ENCODE results near the gene VCP. TPM values are rescaled to one million over a fixed set of nuclear protein-coding genes. Genes with fewer than 3 reads are reported as not detected.
"Not testable (repeated sequence)": the region's sequence is repeated elsewhere in the genome, so short reads cannot be mapped to it uniquely, and the experiment has no call there.

The VCP gene
- polyA plus RNA-seq, 1 donor: 172 TPM

DNA sequence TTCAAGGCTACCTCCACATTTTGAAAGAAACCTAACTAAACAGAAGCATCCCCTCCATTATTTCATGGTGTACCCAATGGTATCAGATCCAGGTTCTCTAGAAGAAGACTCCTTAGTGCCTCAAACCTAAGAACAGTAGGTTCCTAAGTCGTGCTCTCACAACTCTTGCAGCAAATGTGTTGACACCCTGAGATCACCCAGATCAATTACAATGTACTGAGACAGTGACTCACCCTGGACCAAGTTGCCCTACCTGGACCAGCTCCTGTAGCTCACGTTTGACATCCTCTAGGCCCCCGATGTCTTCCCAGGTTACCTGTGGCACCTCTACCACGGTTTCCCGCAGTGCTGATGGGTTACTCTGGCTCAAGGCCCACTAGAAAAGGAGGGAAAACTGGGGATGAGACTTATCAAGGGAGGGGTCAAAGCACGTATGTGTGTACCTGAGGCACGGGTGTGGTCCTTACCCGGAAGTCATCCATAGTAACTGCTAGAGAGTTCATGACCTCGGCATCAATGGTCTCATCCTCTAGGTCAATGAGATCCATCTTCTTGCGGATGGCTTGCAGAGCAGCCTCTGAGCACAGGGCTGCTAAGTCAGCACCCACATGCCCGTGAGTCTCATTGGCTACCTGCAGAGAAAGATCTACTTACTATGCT lies 11.7 kb downstream of the VCP start:
- no peak for DNase-seq (ENCODE audit: low read depth)

DNA sequence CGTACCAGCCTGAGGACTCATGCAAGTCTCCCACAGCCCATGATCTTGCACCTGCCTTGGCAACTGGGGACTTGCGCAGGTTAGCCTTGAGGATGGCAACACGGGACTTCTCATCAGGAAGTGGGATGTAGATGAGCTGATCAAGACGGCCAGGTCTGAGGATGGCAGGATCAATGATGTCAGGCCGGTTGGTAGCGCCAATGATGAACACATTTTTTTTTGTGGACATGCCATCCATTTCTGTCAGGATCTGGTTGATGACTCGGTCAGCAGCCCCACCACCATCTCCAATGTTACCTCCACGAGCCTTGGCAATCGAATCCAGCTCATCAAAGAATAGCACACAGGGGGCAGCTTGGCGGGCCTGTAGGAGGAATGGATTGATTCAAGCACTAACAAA lies 13.0 kb downstream of the VCP start:
- DNase-seq (ENCODE audit: low read depth): no peak

DNA sequence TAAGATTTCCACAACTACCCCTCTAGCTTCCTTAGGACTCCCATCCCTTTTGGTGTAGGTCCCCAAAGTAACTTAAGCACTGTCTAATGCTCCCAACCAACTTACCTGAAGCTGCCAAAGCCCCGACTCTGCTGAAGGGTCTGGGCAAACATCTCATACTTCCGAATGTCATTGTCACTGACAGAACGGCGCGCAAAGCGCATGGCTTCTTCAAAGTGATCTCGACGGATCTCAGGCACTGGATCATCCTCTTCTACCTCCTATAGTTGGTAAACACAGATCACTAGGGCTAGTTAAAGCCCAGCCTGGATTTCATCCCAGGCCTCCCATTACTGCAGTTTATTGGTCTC lies 15.2 kb downstream of the VCP start:
- no peak for DNase-seq (ENCODE audit: low read depth)

DNA sequence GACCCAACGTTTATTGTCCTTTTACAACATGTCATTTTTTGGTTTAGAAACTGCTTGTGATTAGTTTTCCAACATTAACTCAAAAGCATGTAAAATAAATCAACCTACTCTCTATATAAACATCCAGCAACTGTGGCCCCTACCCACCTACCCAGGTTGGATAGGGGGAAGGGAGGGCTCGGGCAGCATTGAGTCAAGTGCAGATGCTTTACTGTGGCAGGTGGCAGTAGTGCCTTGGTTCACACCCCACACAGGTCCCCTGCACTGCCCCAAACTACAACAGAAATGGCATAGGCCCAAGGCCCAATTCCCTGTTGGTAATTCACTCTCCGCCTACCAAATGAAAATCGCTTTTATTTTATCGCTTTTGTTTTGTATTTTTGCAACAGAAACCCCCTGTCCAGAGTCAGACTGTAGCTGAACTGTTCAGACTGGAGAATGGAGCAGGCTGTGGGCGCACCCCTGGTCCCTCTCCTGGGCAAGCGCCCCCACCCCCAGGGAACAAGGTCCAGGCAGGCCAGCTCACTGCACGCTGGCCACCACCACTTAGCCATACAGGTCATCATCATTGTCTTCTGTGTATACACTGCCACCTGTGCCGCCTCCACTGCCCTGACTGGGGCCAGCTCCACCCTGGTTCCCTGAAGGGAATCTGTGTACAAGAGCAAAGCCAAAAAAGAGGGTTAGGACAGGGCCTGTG lies 15.7 kb downstream of the VCP start:
- no peak for DNase-seq (ENCODE audit: low read depth)

DNA sequence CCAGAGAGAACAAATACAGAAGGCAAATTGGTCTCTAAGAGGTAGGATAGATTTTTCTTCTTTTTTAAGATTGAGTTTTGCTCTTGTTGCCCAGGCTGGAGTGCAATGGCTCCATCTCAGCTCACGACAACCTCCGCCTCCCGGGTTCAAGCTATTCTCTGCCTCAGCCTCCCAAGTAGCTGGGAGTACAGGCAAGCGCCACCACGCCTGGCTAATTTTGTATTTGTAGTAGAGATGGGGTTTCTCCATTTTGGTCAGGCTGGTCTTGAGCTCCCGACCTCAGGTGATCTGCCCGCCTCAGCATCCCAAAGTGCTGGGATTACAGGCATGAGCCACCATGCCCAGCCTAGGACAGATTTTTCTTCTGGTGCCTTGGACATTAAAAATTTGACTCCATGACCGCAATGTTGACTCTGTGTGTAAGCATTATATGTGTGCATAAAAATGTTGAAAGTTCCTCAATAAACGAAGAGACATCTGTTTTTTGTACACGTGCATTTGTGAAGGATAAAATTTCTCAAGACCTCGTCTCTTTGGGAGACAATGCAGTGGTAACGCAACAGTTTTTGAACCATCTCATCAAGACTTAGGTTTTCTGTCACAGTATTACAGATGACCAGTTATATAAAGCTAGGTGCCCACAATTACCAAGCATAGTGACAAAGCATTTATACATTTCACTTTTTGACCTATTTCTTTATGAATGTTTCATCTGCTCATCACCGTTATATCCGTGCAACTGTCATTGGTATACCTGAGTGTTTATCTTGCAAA lies 17.4 kb downstream of the VCP start:
- DNase-seq (ENCODE audit: low read depth): no peak

DNA sequence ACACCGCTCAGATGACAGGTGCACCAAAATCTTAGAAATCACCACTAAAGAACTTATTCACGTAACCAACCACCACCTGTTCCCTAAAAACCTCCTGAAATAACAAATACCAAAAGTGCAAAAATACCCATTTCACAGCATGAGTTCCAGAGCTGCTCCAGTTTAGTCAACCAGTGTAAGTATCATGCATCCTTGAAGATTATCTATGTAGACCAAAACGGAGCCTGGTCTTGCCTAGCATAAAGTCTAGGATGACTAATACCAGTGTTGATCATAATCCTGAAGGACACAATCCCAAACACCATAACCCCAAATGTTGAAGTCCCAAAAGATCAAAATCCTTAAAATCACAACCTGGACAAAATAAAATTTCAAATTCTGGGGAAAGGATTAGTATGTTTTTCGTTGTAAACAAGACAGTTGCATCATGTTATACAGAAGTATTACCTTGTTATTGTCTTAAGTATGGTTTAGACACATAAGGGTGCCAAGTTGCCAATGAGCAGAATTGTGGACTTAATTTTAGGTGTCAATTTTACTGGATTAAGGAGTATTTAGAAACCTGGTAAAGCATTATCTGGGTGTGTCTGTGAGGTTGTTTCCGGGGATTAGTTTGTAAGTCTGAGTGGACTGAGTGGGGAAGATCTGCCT lies 18.1 kb downstream of the VCP start:
- DNase-seq (ENCODE audit: low read depth): no peak

DNA sequence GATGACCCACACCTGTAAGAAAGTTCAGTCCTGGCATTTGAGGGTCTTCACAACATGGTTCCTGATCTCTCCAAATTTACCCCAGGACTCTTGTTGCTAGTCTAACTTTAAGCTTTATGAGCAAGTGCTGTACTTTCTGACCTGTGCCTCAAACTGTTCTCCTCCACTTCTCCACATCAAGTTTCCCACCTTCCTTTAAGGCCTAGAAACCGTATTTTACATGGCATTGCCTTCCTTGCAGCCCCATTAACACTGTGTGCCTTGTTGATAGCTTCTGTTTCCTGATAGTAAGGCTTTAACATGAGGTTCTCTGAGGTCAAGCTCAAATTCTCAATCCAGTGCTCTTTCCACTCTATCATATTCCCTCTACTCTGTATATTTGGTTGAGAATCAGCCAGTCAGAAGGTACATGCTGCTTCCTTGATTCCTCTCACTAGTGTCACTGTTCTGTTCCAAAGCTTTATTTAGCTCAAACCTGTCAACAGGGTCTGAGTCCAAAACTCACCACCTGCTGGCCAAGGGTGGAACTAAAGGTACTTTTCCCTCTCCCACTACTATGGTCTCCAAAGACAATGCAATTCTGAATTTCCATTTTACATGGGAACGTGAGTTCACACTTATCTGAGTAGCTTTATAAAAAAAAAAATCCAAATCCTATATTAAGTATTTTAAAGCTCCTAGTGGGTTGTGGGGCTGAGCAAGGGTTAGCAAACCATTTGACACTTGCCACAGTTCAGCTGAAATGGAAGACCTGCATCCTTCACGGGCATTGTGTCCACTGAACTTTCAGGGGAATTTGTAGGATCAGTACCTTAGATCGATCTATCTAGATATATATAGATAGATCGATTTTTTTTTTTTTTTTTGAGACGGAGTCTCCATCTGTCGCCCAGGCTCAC lies 21.1 kb downstream of the VCP start:
- no peak for DNase-seq (ENCODE audit: low read depth)

DNA sequence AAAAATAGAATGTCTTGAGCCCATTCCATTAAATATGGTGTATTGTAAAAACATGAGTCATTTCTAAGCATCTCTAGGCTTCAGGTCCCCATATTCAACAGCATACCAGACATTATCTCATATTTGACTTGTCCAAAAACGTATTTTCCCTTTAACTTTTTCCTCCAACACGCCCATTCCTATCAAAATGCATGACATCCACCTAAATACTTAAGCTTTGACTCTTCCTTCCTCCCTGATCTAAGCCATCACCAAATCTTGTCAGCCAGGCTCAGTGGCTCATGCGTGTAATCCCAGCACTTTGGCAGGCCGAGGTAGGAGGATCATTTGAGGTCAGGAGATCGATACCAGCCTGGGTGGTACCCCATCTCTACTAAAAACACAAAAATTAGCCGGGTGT lies 23.9 kb downstream of the VCP start:
- no peak for DNase-seq (ENCODE audit: low read depth)

DNA sequence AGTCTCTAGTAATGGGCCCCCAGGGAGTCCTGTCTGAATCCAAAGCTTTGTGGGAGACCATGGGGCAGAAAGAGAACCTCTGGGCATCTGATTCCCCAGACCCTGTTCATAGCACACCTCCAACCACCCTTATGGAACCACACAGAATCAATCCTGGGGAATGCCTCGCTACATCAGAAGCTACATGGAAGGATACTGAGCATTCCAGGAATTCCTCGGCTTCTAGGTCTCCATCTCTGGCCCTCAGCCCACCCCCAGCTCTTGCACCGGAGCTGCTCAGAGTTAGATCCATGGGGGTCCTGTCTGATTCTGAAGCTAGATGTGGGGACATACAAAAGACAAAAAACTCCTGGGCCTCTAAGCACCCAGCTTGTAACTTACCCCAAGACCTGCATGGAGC lies 28.4 kb downstream of the VCP start:
- no peak for DNase-seq (ENCODE audit: low read depth)

DNA sequence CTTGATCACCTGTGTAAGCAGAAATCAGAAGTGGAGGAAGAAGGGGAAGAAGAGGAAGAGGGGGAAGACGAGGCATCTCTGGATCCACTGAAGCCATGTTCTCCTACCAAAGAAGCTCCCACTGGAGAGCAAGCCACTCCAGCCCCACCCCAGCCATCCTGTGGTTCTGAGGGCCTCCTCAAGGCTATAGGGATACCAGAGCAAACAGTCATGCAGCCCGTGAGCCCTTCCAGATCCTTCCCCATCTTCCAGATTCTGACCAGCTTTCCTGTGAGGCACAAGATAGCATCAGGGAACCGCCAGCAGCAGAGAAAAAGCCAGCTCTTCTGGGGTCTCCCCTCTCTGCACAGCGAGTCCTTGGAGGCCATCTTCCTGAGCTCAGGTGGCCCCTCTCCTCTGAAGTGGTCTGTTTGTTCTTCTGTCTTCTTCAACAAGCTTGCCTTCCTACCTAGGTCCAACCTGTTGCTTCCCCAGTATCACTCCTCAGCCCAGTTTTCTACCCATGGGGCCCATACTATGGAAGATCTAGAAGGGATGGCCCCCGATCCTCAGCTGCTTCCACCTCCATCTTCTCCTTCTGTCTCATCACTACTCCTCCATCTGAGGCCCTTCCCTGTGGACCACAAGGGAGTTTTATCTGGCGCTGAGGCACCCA lies 29.4 kb downstream of the VCP start:
- DNase-seq (ENCODE audit: low read depth): no peak

DNA sequence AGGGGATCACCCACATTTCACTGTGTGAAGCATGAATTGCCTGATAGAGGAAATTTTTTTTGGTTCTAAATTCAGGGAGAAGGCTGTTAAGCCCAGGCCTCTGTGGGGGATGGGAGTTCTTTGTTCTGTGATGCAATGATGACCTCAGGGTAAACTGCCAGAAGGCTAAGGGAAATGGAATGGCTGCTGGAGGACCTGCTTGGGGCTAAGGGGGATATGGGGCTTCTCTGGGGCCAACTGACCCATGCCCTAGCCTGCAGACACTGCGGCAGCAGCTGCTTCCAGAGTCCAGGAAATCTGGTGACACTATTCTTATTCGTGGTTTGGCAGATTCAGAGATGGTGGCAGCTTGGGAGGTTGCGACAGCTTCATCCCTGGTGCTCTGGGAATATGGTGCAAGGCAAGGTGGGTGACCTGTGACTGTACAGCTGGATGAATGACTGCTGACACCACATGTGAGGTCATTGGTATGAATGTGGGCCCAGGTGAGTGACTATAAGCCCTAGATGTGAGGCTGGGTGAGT lies 30.3 kb downstream of the VCP start:
- no peak for DNase-seq (ENCODE audit: low read depth)

DNA sequence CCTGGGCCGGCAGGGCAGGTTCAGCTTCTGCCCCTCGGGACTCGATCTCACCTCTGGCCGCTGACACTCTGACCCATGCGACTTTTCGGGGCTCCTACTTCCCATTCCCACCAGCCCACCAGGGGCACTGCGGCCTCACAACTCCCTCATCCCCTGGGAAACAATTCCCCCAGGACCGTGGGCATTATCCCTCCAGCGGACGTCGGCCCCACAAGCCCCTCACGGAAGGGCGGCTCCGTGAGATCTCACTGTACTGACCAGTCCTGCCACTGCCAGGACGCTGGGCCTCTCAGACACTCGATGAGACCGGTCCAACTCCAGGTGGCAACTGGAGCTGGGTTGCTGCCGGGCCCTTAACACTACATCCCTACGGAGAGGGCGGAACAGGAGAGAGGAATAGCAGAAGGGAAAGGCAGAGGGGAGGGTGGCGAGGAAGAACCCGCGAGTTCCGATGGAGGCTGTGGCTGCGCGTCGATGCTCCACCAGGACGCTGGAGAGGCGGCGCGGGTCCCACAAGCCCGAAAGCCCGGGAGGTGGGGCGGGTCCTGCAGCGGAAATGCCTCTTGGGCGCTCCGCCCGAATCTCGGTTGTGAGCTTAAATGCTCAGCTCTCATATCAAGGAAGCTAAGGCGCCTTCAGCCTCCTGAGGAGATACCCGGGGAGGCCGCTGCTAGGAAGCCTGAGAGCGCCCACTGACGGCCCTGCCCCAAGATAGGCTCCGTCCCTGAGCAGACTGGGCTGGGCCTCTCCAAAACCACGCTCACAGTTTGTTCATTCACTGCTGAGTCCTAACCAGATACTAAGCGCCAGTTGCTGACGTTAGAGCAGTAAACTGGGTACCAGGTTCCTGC lies 36.3 kb downstream of the VCP start:
- DNase-seq (ENCODE audit: low read depth): no peak

DNA sequence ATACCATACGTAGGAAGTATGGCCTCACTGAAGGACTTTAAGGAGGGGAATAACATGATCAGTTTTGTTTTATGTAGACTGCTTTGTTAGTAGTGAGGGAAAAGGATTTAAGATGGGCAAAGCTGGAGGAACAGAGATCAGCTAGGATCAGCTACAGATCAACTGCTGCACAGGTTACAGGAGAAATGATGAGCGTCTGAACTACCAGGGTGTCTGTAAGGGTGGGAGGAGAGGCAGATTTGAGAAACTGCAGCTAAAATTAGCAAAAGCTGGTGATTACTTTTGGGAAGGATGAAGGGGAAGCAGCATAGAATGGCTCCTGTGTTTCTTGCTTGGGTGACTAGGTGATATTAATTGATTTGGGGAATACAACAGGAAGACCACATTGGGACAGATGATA lies 39.3 kb downstream of the VCP start:
- no peak for DNase-seq (ENCODE audit: low read depth)

DNA sequence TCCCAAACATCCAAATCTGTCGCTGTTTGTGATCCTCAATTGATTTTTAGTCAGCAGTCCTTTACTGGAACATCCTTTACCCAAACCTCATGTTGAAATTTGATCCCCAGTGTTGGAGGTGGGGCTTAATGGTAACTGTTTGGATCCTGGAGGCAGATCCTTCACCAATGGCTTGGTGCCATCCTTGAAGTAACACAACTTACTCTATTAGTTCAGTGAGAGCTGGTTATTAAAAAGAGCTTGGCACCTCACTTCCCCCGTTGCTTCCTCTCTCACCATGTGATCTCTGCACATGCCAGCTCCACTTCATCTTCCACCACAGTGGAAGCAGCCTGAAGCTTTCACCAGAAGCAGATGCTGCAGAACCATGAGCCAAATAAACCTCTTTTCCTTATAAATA lies 42.6 kb downstream of the VCP start:
- no peak for DNase-seq (ENCODE audit: low read depth)

DNA sequence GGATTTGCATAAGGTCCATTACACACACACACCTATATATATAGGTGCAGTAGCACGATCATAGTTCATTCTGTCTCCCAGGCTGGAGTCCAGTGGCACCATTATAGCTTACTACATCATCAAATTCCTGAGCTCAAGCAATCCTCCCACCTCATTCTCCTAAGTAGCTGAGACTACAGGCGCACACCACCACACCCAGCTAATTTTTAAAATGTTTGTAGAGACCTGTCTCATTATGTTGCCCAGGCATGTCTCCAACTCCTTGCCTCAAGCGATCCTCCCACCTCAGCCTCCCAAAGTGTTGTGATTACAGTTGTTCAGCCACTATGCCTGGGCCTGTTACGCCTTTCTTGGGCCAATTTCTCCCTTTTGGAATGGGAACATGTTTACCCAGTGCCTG lies 43.2 kb downstream of the VCP start:
- DNase-seq (ENCODE audit: low read depth): no peak

DNA sequence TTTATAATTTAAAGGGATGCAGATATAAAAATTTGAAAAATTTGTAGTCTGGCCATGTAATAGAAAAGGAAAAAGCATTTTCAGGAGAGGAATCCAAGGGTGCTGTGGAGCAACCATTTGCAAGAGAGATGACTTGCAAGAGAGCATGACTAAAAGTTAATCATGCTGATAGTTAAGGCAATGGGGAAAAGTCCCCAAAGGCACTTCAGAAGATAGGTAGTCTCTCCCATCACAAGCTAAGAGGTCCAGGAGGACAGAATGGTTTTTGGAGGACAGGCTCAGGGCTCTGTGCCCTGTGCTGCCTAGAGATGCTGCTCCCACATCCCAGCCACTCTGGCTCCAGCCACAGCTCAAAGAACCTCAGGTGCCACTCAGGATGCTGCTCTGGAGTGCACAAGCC lies 44.1 kb downstream of the VCP start:
- no peak for DNase-seq (ENCODE audit: low read depth)

DNA sequence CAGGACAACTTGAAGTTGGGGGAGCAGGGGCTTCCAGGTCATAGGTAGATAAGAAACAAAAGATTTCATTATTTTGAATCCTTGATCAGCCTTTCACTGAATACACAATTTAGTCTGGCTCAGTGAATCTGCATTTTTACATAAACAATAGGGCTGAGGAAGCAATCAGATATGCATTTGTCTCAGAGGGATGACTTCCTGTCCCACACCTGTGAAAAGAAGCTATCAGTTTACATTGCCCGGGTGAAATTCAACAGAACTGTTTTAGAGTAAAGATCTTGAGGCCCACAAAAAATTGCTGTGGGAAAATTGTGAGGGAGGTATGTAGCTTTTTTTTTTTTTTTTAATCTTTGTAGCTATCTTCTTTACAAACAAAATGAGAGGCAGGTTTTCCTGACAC lies 44.6 kb downstream of the VCP start:
- no peak for DNase-seq (ENCODE audit: low read depth)

DNA sequence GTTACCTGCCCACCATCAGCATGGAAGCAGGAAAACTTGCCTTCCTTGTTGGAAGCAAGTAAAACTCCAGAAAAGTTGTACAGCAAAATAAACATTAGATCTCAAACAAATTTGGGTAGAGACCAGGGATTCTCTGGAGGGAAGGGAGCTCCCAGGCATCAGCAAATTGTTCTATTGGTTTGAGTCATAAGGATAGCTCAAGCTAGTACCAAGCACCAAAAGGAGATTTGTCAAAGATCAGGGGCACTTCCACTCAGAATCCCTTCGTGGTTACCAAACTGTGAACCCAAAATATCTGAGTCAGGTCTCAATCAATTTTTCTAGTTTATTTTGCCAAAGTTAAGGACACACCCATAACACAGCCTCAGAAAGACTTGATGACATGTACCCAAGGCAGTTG lies 45.1 kb downstream of the VCP start:
- DNase-seq (ENCODE audit: low read depth): no peak

DNA sequence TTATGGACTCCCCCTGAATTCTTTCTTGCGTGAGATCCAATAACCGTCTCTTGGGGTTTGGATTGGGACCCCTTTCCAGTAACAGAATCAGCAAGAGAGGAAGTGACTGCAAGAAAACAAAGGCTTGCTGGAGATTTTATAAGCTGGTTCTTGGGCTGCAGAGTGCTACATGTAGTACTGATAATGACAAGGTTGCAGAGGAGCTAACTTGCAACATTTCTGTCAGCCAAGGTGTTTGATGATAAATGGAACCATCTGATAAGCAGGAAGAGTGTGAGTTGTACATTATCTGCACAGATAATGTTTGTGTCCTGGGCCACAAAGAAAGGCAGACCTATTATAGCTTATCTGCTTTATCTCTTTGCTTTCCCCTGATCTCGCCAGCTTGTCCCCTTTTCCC lies 45.8 kb downstream of the VCP start:
- DNase-seq (ENCODE audit: low read depth): no peak

DNA sequence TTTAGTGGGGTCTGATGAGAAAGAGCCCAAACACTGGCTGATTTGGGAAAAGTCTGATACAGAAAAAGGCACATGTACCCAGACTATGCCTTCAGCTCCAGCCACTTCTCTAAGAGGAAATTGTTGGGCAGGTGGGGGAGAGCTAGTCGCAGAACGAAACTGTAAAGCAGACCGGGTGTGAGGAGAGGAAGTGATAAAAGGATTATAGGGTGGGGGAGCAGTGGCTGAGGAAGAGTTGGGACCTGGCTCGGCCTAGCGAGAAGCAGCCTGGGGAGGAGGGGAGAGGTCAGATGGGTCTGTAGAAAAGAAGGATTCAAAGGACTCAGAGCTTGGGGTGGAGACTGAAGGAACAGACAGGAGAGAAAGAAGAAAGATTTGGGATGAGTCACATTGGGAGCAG lies 49.0 kb downstream of the VCP start:
- DNase-seq (ENCODE audit: low read depth): not testable (repeated sequence)

Measured in forelimb muscle (tissue), 1 donor.